ENCODE measurements around the gene RAI1.

RAI1 gene

GRCh38 chr17:17836250-17836817 is 155.1 kb downstream of the RAI1 start (continued):
- peak; percentile 67; the same call in 1 of the 2 replicates for TF ChIP-seq BCL11B (tag by site-specific recombination; IDR thresholded peaks at IDR 0.05; ENCODE audit: low read depth)
- 0 out of 2 replicates have a peak, but pooled peaks have one; percentile 57 for TF ChIP-seq ZSCAN23 (tag by site-specific recombination; IDR thresholded peaks at IDR 0.05)
- TF ChIP-seq ZNF792 (tag by site-specific recombination; IDR thresholded peaks at IDR 0.05): 0 out of 2 replicates have a peak, but pooled peaks have one; percentile 53
- 0 out of 2 replicates have a peak, but pooled peaks have one; percentile 36 for TF ChIP-seq ZNF223 (tag by site-specific recombination; IDR thresholded peaks at IDR 0.05)
- peak; percentile 63; the same call in 1 of the 2 replicates for TF ChIP-seq ZNF692 (tag by site-specific recombination; IDR thresholded peaks at IDR 0.05)
- TF ChIP-seq ZNF777 (tag by site-specific recombination; IDR thresholded peaks at IDR 0.05; ENCODE audit: borderline replicate concordance): no peak
- no peak for TF ChIP-seq ZNF48 (tag by site-specific recombination; IDR thresholded peaks at IDR 0.05)
- TF ChIP-seq ZNF623 (tag by site-specific recombination; IDR thresholded peaks at IDR 0.05): no peak
- TF ChIP-seq ZBTB49 (tag by site-specific recombination; IDR thresholded peaks at IDR 0.05; ENCODE audit: low read depth): no peak
- TF ChIP-seq ZNF391 (tag by site-specific recombination; IDR thresholded peaks at IDR 0.05; ENCODE audit: borderline replicate concordance, low read depth): peak; percentile 72; the same call in 1 of the 2 replicates
- TF ChIP-seq ZNF513 (tag by site-specific recombination; IDR thresholded peaks at IDR 0.05): peak; percentile 32; the same call in 1 of the 2 replicates
- peak; percentile 65 for TF ChIP-seq ZNF600 (tag by site-specific recombination; IDR thresholded peaks at IDR 0.05)
- no peak for TF ChIP-seq ZNF571 (tag by site-specific recombination; IDR thresholded peaks at IDR 0.05)
- TF ChIP-seq ZBTB6 (tag by site-specific recombination; IDR thresholded peaks at IDR 0.05): 0 out of 2 replicates have a peak, but pooled peaks have one; percentile 2
- TF ChIP-seq PBX3 (CRISPR knock-in tag; IDR thresholded peaks at IDR 0.05): peak; percentile 2; the same call in 1 of the 2 replicates
- no peak for TF ChIP-seq EGR2 (tag by site-specific recombination; IDR thresholded peaks at IDR 0.05; ENCODE audit: low read depth)
- TF ChIP-seq ZNF146 (tag by site-specific recombination; IDR thresholded peaks at IDR 0.05): no peak; the same call in 1 of the 2 replicates
- no peak for TF ChIP-seq YY2 (tag by site-specific recombination; IDR thresholded peaks at IDR 0.05)
- no peak for TF ChIP-seq ZNF354C (tag by site-specific recombination; IDR thresholded peaks at IDR 0.05; ENCODE audit: borderline replicate concordance, low read depth)
- no peak for TF ChIP-seq ZNF280C (tag by site-specific recombination; IDR thresholded peaks at IDR 0.05)
- no peak for TF ChIP-seq ZNF776 (tag by site-specific recombination; IDR thresholded peaks at IDR 0.05; ENCODE audit: borderline replicate concordance)
- peak; percentile 97 for TF ChIP-seq ZNF629 (tag by site-specific recombination; IDR thresholded peaks at IDR 0.05)
- TF ChIP-seq ZNF311 (tag by site-specific recombination; IDR thresholded peaks at IDR 0.05; ENCODE audit: borderline replicate concordance): no peak
- TF ChIP-seq ZNF341 (tag by site-specific recombination; IDR thresholded peaks at IDR 0.05; ENCODE audit: low read depth): no peak
- peak; percentile 89 for TF ChIP-seq ZEB2 (tag by site-specific recombination; IDR thresholded peaks at IDR 0.05)
- no peak for TF ChIP-seq PRDM6 (tag by site-specific recombination; IDR thresholded peaks at IDR 0.05)
- TF ChIP-seq ZBTB20 (tag by site-specific recombination; IDR thresholded peaks at IDR 0.05): peak; percentile 43; the same call in 1 of the 2 replicates
- TF ChIP-seq ZNF510 (tag by site-specific recombination; IDR thresholded peaks at IDR 0.05; ENCODE audit: insufficient replicate concordance): no peak

All from HEK293 (cell line).